Activated CD8-positive, alpha-beta memory T cell treated with anti-CD3 and anti-CD28 coated beads for 1 hour (primary cell): ENCODE data around the gene GGTLC2.
A peak's percentile ranks its signal among the peaks of the same experiment; 100 is the strongest.

ENCODE experiments used
- DNase-seq, 2 donors: peaks; one replicate each; pipeline ENCODE4 v3.0.0-alpha.2; 2020; ENCODE audit warnings: low read depth in 1 of 2; ENCODE audit errors: extremely low read depth in 1 of 2

Gene GGTLC2

DNA sequence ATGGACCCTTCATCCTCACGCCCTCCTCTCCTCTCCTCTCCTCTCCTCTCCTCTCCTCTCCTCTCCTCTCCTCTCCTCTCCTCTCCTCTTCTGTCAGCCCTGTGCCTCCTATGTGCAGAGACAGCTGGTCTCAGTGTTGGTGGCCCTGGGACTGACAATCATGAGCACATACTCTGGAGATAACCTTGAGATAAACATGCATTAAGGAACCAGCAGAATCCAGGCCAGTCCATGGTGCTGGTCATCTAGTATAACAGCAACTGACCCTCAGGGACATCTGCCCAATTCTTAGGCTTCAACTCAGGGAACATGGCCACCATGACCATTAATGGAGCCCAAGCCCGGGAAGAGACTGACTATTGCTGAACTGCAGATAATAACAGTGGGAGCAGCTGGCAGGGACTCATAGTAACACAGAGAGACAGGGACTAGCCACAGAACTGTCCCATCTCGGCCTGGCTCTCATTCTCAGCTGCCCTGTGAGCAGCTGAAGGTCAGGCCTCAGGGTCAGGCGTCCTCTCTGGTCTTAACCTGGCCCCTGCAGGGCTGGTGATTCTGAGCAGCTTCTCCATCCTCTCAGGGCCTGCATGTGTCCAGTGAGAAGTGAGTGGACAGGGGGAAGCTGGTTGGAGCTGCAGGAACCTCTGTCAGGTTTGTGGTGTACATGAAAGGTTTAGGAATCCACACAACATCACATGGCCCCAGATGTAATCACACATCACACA is 45.4 kb downstream of the GGTLC2 start:
- DNase-seq, result no peak

- DNase-seq, result no peak
Measured at GRCh38 chr22:22691055-22691454, 46.6 kb downstream of the GGTLC2 start.

DNA sequence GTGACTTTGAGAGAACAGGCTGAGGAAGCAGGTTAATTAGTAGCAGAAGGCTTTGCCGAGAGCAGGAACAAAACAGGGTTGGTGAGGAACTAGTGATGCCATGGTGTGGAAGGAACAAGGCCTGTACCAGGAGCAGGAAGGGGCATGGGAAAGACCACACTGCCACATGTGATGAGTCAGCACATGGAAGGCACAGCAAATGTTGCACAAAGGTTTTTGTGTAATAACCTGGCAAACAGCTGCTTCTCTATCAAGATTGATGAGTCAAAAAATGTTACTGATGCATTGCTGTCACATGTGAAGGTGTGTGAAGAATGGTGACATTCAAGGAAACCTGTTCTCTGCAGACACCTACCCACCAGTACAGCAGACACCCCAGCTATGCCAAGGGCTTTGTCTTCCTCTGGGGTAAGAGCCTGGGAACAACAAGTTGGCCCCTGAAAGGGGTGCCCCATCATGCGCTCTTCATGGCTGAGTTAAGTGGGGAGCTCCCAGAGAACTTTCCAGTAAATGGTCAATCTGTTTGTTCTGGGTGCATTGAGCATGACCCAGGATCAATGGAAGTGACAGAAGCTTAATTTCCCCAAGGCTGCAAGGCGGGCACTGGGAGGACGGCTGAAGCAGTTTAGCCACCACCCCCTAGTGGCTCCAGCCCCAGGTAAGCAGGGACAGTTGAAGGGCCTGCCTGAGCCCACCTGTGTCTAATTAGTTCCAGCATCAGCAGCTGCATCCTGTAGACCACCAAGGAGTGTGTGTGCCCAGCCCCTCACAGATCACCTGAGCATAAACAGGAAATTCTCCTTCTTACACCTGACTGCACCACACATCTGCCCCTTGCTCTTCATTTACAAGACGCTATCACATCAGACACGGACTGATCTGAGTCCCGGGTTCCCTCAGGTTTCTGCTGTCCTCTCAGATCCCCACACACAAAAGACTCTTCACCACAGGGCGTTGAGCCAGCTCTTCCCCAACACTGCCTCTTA is 47.6 kb downstream of the GGTLC2 start:
- no peak for DNase-seq

- DNase-seq, result peak; percentile 15 to 50
Measured at GRCh38 chr22:22692707-22693530, 48.5 kb downstream of the GGTLC2 start.

DNA sequence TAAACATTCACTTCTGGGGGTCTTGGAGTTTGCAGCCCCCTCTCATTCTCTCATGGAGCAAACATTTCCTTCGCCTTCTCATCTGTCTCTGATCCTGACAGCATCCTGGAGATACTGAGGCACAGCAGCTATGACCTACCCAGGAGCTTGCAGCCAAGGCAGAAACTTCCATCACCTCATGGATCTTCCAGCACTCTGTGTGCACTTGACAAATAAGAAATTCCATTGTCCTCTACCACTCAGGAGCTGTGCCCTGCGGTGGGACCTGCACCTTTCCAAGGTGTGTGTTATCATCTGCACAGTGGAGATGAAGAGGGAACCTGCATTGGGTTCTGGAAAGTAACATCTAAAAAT is 49.1 kb downstream of the GGTLC2 start:
- DNase-seq, result no peak

DNA sequence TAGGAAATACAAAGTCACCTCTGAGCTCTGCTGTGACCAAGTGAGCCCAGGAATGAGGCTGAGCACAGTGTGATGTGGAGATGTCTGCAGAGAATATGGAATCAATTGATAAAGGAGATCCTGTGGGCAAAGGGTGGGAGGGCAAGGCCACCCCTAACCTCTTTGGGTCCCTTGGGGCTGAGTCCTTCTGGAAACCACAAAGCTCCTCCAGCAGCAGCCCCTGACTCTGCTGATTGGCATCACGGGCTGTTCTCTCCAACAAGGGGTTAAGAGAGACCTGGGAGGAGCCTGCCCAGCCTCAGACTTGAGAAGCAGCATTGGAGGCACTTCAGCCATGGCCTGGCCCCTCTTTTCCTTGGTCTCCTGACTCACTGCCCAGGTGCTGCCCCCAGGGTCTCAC is 49.7 kb downstream of the GGTLC2 start:
- DNase-seq, result no peak

DNA sequence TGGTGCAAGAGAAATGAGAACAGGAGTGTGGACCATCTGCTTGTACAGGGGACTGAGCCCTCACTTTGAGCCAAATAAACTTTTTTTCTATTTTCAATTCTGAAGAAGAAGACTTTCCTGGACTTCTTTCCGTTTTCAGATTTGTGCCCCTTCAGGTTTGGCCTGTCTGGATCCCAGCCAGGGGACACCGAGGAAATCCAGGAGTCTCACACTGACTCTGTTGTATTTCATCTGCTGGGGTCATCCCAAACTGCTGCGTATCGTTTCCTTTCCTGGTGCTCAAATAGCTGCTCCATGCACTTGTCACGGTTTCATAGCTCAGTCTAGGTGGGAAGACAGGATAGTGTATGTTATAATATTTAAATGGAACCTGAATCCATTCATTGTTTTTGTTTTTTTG is 51.7 kb downstream of the GGTLC2 start:
- no peak for DNase-seq
